GM19238 (cell line): ENCODE results near the gene KLC3.

Experiments used
- DNase-seq: peaks from one replicate; pipeline ENCODE4 v3.0.0; 2011; ENCODE audit warnings: low spot score; ENCODE audit not compliant: insufficient read length

The KLC3 gene

GRCh38 chr19:45370410-45371204, 30.1 kb downstream of the KLC3 start, which contains the start of gene ERCC2:
Gene ERCC2 (minus strand): TSS chr19:45370573. CDS start chr19:45370540, 33 bp downstream.
- DNase-seq, result peak; percentile 100

GRCh38 chr19:45376045-45376724, 35.6 kb downstream of the KLC3 start:
- DNase-seq, result no peak

- no peak for DNase-seq
These were observed 39.6 kb downstream of the KLC3 start for GRCh38 chr19:45380107-45380506.

- DNase-seq, result no peak
These were observed 41.9 kb downstream of the KLC3 start for GRCh38 chr19:45382426-45382825.

GRCh38 chr19:45385392-45386221, 45.1 kb downstream of the KLC3 start:
- no peak for DNase-seq

- no peak for DNase-seq
These were observed 50.8 kb downstream of the KLC3 start for GRCh38 chr19:45391346-45391745.

GRCh38 chr19:45391871-45392665, 51.5 kb downstream of the KLC3 start:
- no peak for DNase-seq

GRCh38 chr19:45395821-45396617, 55.5 kb downstream of the KLC3 start:
- no peak for DNase-seq

GRCh38 chr19:45400192-45400591, 59.6 kb downstream of the KLC3 start:
- no peak for DNase-seq
